Measurements from ENCODE around the gene PARD3. TPM values are rescaled to one million over a fixed set of nuclear protein-coding genes. Genes with fewer than 3 reads are reported as not detected.

Gene PARD3
- total and polyA plus RNA-seq, 2 donors from 2014 or later: 21.1 to 47.5 TPM

- no peak for TF ChIP-seq CTCF (IDR thresholded peaks at IDR 0.05; ENCODE audit: borderline replicate concordance, extremely low read depth, insufficient read depth)
- no peak overlapping the region for H3K4me3 ChIP-seq (ENCODE audit: low read length in 3 of 3)
- DNase-seq (peak in 1 of 5 donors; percentile 53), FAIRE-seq (no peak)
- intact Hi-C loops (cut with DNase I): no loop called here
- H3K9me3 ChIP-seq (ENCODE audit: control insufficient read depth in 2 of 3, insufficient read depth in 1 of 3, low read length in 3 of 3): no peaks in the 10 kb centered on the region
- no peak overlapping the region for H3K9ac ChIP-seq (ENCODE audit: low read length in 3 of 3)
- H3K36me3 ChIP-seq (ENCODE audit: control insufficient read depth in 2 of 3, insufficient read depth in 3 of 3, low read length in 3 of 3): no peaks in the 10 kb centered on the region
- H3K4me1 ChIP-seq (ENCODE audit: control insufficient read depth in 2 of 3, insufficient read depth in 2 of 3, low read depth in 1 of 3, low read length in 3 of 3): peaks cover 0 to 14% (median 10%) of the 10 kb centered on the region in 3 donors
- H3K27ac ChIP-seq (ENCODE audit: low read depth in 2 of 2, low read length in 2 of 2): no peak overlapping the region
- H3K27me3 ChIP-seq (ENCODE audit: control insufficient read depth, insufficient read depth, low read length): no peaks in the 10 kb centered on the region
Observed at GRCh38 chr10:34729619-34730018, 85.5 kb downstream of the PARD3 start.

- Histone ChIP-seq H3K36me3 (ENCODE audit: control insufficient read depth in 2 of 3, insufficient read depth in 3 of 3, low read length in 3 of 3) (no peaks in the 10 kb centered on the region), H3K4me1 (ENCODE audit: control insufficient read depth in 2 of 3, insufficient read depth in 2 of 3, low read depth in 1 of 3, low read length in 3 of 3) (peaks cover 0 to 22% (median 14%) of the 10 kb centered on the region in 3 donors), H3K27ac (ENCODE audit: low read depth in 2 of 2, low read length in 2 of 2) (no peak overlapping the region), H3K27me3 (ENCODE audit: control insufficient read depth, insufficient read depth, low read length) (no peaks in the 10 kb centered on the region), H3K4me3 (ENCODE audit: low read length in 3 of 3) (no peak overlapping the region), H3K9me3 (ENCODE audit: control insufficient read depth in 2 of 3, insufficient read depth in 1 of 3, low read length in 3 of 3) (no peaks in the 10 kb centered on the region), H3K9ac (ENCODE audit: low read length in 3 of 3) (no peak overlapping the region)
- DNase-seq (no peak), FAIRE-seq (no peak)
- intact Hi-C loops (cut with DNase I): no loop called here
- TF ChIP-seq CTCF (IDR thresholded peaks at IDR 0.05; ENCODE audit: borderline replicate concordance, extremely low read depth, insufficient read depth): no peak
Observed at GRCh38 chr10:34728361-34728760, 86.7 kb downstream of the PARD3 start.

GRCh38 chr10:34727595-34728033, 87.5 kb downstream of the PARD3 start:
- Histone ChIP-seq H3K9ac (ENCODE audit: low read length in 3 of 3) (peak overlapping the region in 1 of 3 donors; percentile 1), H3K27me3 (ENCODE audit: control insufficient read depth, insufficient read depth, low read length) (no peaks in the 10 kb centered on the region), H3K27ac (ENCODE audit: low read depth in 2 of 2, low read length in 2 of 2) (no peak overlapping the region), H3K9me3 (ENCODE audit: control insufficient read depth in 2 of 3, insufficient read depth in 1 of 3, low read length in 3 of 3) (no peaks in the 10 kb centered on the region), H3K36me3 (ENCODE audit: control insufficient read depth in 2 of 3, insufficient read depth in 3 of 3, low read length in 3 of 3) (no peaks in the 10 kb centered on the region), H3K4me3 (ENCODE audit: low read length in 3 of 3) (peak overlapping the region in 1 of 3 donors; percentile 5), H3K4me1 (ENCODE audit: control insufficient read depth in 2 of 3, insufficient read depth in 2 of 3, low read depth in 1 of 3, low read length in 3 of 3) (peaks cover 0 to 25% (median 14%) of the 10 kb centered on the region in 3 donors)
- peak in 4 of 5 donors; percentile 63 to 76 (median 71) for DNase-seq
- FAIRE-seq: no peak
- TF ChIP-seq CTCF (IDR thresholded peaks at IDR 0.05; ENCODE audit: borderline replicate concordance, extremely low read depth, insufficient read depth): no peak
- intact Hi-C loops (cut with DNase I): no loop called here

- Histone ChIP-seq H3K4me3 (ENCODE audit: low read length in 3 of 3) (no peak overlapping the region), H3K27ac (ENCODE audit: low read depth in 2 of 2, low read length in 2 of 2) (no peak overlapping the region), H3K4me1 (ENCODE audit: control insufficient read depth in 2 of 3, insufficient read depth in 2 of 3, low read depth in 1 of 3, low read length in 3 of 3) (peaks cover 0 to 26% (median 17%) of the 10 kb centered on the region in 3 donors), H3K36me3 (ENCODE audit: control insufficient read depth in 2 of 3, insufficient read depth in 3 of 3, low read length in 3 of 3) (no peaks in the 10 kb centered on the region), H3K27me3 (ENCODE audit: control insufficient read depth, insufficient read depth, low read length) (no peaks in the 10 kb centered on the region), H3K9me3 (ENCODE audit: control insufficient read depth in 2 of 3, insufficient read depth in 1 of 3, low read length in 3 of 3) (no peaks in the 10 kb centered on the region), H3K9ac (ENCODE audit: low read length in 3 of 3) (peak overlapping the region in 1 of 3 donors; percentile 1)
- FAIRE-seq (no peak), DNase-seq (no peak)
- no peak for TF ChIP-seq CTCF (IDR thresholded peaks at IDR 0.05; ENCODE audit: borderline replicate concordance, extremely low read depth, insufficient read depth)
- intact Hi-C loops (cut with DNase I): no loop called here
Observed at GRCh38 chr10:34726862-34727261, 88.2 kb downstream of the PARD3 start.

Data from kidney (tissue), 14 donors.